Hematopoietic multipotent progenitor cell treated with erythropoietin and hydrocortisone succinate and interleukin-3 and kit ligand, for 15 days (in vitro differentiated cells): Measurements from ENCODE around the gene DTD1.

Experiments
- DNase-seq: peaks from one replicate; pipeline ENCODE4 v3.0.0-alpha.2; 2015; ENCODE audit warnings: low spot score

The DTD1 gene

GRCh38 chr20:18587665-18588573 is at the start of gene DTD1:
TSS of gene DTD1 (plus strand) at chr20:18588054. CDS start at chr20:18588073, 19 bp downstream.
- peak; percentile 79 for DNase-seq

- DNase-seq, result no peak
These were observed 46.1 kb upstream of the DTD1 start for GRCh38 chr20:18541741-18542140.

GRCh38 chr20:18543216-18543615 is 44.6 kb upstream of the DTD1 start:
- DNase-seq, result no peak

- DNase-seq, result no peak
These were observed 43.9 kb upstream of the DTD1 start for GRCh38 chr20:18543932-18544331.

- DNase-seq, result no peak
These were observed 42.3 kb upstream of the DTD1 start for GRCh38 chr20:18545566-18545965.

- no peak for DNase-seq
These were observed 39.4 kb upstream of the DTD1 start for GRCh38 chr20:18548465-18548864.

- DNase-seq, result no peak
These were observed 34.1 kb upstream of the DTD1 start for GRCh38 chr20:18553746-18554145.

GRCh38 chr20:18566892-18567738 is 20.7 kb upstream of the DTD1 start, which contains the start of gene SMIM26:
TSS of gene SMIM26 (plus strand) at chr20:18567432. CDS start at chr20:18567479, 47 bp downstream.
- DNase-seq, result peak; percentile 94

- DNase-seq, result no peak
These were observed 20.1 kb upstream of the DTD1 start for GRCh38 chr20:18567739-18568091.

- no peak for DNase-seq
These were observed 16.8 kb upstream of the DTD1 start for GRCh38 chr20:18571009-18571408.

GRCh38 chr20:18571578-18571977 is 16.3 kb upstream of the DTD1 start:
- DNase-seq, result no peak

- no peak for DNase-seq
These were observed 9.9 kb upstream of the DTD1 start for GRCh38 chr20:18577942-18578341.

GRCh38 chr20:18578581-18578980 is 9.3 kb upstream of the DTD1 start:
- no peak for DNase-seq

GRCh38 chr20:18580012-18580411 is 7.8 kb upstream of the DTD1 start:
- DNase-seq, result no peak

GRCh38 chr20:18585134-18585533 is 2.7 kb upstream of the DTD1 start:
- no peak for DNase-seq

GRCh38 chr20:18588574-18588933 is 700 bp downstream of the DTD1 start:
- DNase-seq, result no peak

GRCh38 chr20:18589941-18590674 is 2.3 kb downstream of the DTD1 start:
- no peak for DNase-seq

GRCh38 chr20:18596270-18596669 is 8.4 kb downstream of the DTD1 start:
- no peak for DNase-seq

- no peak for DNase-seq
These were observed 21.9 kb downstream of the DTD1 start for GRCh38 chr20:18609741-18610140.

- no peak for DNase-seq
These were observed 23.6 kb downstream of the DTD1 start for GRCh38 chr20:18611492-18611891.

GRCh38 chr20:18613553-18613952 is 25.7 kb downstream of the DTD1 start:
- DNase-seq, result no peak

- DNase-seq, result no peak
These were observed 26.4 kb downstream of the DTD1 start for GRCh38 chr20:18614244-18614643.
